Measurements from ENCODE around the gene LRRD1. TPM values are rescaled to one million over a fixed set of nuclear protein-coding genes. Genes with fewer than 3 reads are reported as not detected.

LRRD1 gene
- total RNA-seq, 2 donors from 2014 or later, result not detected

GRCh38 chr7:92226981-92227380 is 48.0 kb upstream of the LRRD1 start:
- H3K36me3 ChIP-seq (ENCODE audit: control insufficient read depth, insufficient read depth, low read length), result peaks cover 79% of the 10 kb centered on the region
- no peak for DNase-seq
- H3K4me1 Mint-ChIP-seq, result no peaks in the 10 kb centered on the region
- 96% methylated on average over 4 of the region's 4 CpGs; no CpG with 5 or more reads in 1 of the 2 experiments for WGBS, 2 experiments (ENCODE audit: insufficient coverage in 1 of 2, insufficient read length in 1 of 2)
- no peak overlapping the region for H3K4me3 ChIP-seq (ENCODE audit: low read length)
- no peak overlapping the region for H3K9ac ChIP-seq (ENCODE audit: extremely low read depth, low read length, poor library complexity, severe bottlenecking)
- no peak overlapping the region for H3K4me3 Mint-ChIP-seq
- H3K36me3 Mint-ChIP-seq (ENCODE audit: low read depth), result peaks cover 65% of the 10 kb centered on the region
- TF ChIP-seq CTCF (conservative IDR thresholded peaks at IDR 0.05), result no peak
- H3K27ac ChIP-seq (ENCODE audit: low read depth, low read length), result no peak overlapping the region
- no peaks in the 10 kb centered on the region for H3K27me3 Mint-ChIP-seq (ENCODE audit: insufficient read depth)
- no peaks in the 10 kb centered on the region for H3K4me1 ChIP-seq (ENCODE audit: control insufficient read depth, insufficient read depth, low read length)
- peaks cover 14% of the 10 kb centered on the region for H3K9me3 ChIP-seq (ENCODE audit: control insufficient read depth, low read length)
- H3K27me3 ChIP-seq (ENCODE audit: control insufficient read depth, insufficient read depth, low read length, poor library complexity, severe bottlenecking), result no peaks in the 10 kb centered on the region
- peaks cover 13% of the 10 kb centered on the region for H3K9me3 Mint-ChIP-seq
- H3K27ac Mint-ChIP-seq, result no peak overlapping the region

GRCh38 chr7:92221766-92222165 is 42.8 kb upstream of the LRRD1 start:
- H3K4me3 ChIP-seq (ENCODE audit: low read length), result no peak overlapping the region
- 99 to 100% methylated on average over 2 to 3 of the region's 3 CpGs for WGBS, 2 experiments (ENCODE audit: insufficient coverage in 1 of 2, insufficient read length in 1 of 2)
- no peaks in the 10 kb centered on the region for H3K9me3 ChIP-seq (ENCODE audit: control insufficient read depth, low read length)
- H3K4me3 Mint-ChIP-seq, result no peak overlapping the region
- no peaks in the 10 kb centered on the region for H3K27me3 Mint-ChIP-seq (ENCODE audit: insufficient read depth)
- no peaks in the 10 kb centered on the region for H3K9me3 Mint-ChIP-seq
- no peak overlapping the region for H3K9ac ChIP-seq (ENCODE audit: extremely low read depth, low read length, poor library complexity, severe bottlenecking)
- no peak for TF ChIP-seq CTCF (conservative IDR thresholded peaks at IDR 0.05)
- DNase-seq, result no peak
- H3K27ac ChIP-seq (ENCODE audit: low read depth, low read length), result no peak overlapping the region
- no peak overlapping the region for H3K27ac Mint-ChIP-seq
- H3K36me3 Mint-ChIP-seq (ENCODE audit: low read depth), result peaks cover 68% of the 10 kb centered on the region
- H3K36me3 ChIP-seq (ENCODE audit: control insufficient read depth, insufficient read depth, low read length), result peaks cover 86% of the 10 kb centered on the region
- no peaks in the 10 kb centered on the region for H3K27me3 ChIP-seq (ENCODE audit: control insufficient read depth, insufficient read depth, low read length, poor library complexity, severe bottlenecking)
- H3K4me1 ChIP-seq (ENCODE audit: control insufficient read depth, insufficient read depth, low read length), result no peaks in the 10 kb centered on the region
- H3K4me1 Mint-ChIP-seq, result no peaks in the 10 kb centered on the region

- Mint-ChIP-seq H3K27me3 (ENCODE audit: insufficient read depth) (no peaks in the 10 kb centered on the region), H3K36me3 (ENCODE audit: low read depth) (peaks cover 45% of the 10 kb centered on the region), H3K4me1 (no peaks in the 10 kb centered on the region), H3K4me3 (no peak overlapping the region), H3K9me3 (no peaks in the 10 kb centered on the region), H3K27ac (no peak overlapping the region)
- H3K9ac ChIP-seq (ENCODE audit: extremely low read depth, low read length, poor library complexity, severe bottlenecking), result no peak overlapping the region
- 93% methylated on average over 1 of the region's 1 CpG; no CpG with 5 or more reads in 1 of the 2 experiments for WGBS, 2 experiments (ENCODE audit: insufficient coverage in 1 of 2, insufficient read length in 1 of 2)
- peaks cover 6% of the 10 kb centered on the region for H3K9me3 ChIP-seq (ENCODE audit: control insufficient read depth, low read length)
- H3K4me3 ChIP-seq (ENCODE audit: low read length), result no peak overlapping the region
- no peak overlapping the region for H3K27ac ChIP-seq (ENCODE audit: low read depth, low read length)
- H3K27me3 ChIP-seq (ENCODE audit: control insufficient read depth, insufficient read depth, low read length, poor library complexity, severe bottlenecking), result no peaks in the 10 kb centered on the region
- DNase-seq, result no peak
- no peaks in the 10 kb centered on the region for H3K4me1 ChIP-seq (ENCODE audit: control insufficient read depth, insufficient read depth, low read length)
- peaks cover 73% of the 10 kb centered on the region for H3K36me3 ChIP-seq (ENCODE audit: control insufficient read depth, insufficient read depth, low read length)
- TF ChIP-seq CTCF (conservative IDR thresholded peaks at IDR 0.05), result no peak
Measured at GRCh38 chr7:92206672-92207071, 27.7 kb upstream of the LRRD1 start.
